ENCODE measurements around the gene CELA2A. TPM values are rescaled to one million over a fixed set of nuclear protein-coding genes. Genes with fewer than 3 reads are reported as not detected.
"Not testable (repeated sequence)": the region's sequence is repeated elsewhere in the genome, so short reads cannot be mapped to it uniquely, and the experiment has no call there.

CELA2A gene
- total RNA-seq, 3 donors from 2014 or later (not counting 1 experiment from before 2014, with no cell fraction given): not detected

DNA sequence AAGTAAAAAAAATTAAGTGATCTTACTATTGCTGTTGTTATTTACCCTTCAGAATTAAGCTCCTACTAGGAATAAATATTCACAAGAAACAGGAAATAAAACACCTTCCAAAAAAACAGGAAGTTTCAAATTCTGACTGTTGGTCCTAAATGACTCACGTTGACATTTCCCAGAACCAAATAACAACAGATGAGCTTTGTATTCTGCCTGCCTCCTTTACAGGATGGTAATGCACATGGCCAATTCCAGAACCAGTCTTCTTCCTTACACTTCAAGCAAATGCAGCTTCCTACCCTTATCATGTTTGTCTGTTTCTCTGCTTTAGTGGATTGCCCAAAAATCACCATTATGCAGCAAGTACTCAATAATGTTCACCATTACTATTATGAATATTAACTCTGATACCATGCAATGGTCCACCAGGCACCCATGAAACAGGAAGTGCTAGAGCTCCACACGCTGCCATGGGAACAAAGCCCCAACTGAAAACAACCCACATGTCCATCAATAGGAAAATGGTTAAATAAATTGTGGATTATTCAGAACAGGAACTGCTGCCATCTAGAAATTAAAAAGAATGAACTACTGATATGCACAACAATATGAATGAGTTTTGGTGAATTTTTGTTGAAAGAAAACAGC lies 58.6 kb downstream of the CELA2A start:
- Mint-ChIP-seq H3K27me3 (ENCODE audit: low read depth in 2 of 2) (no peaks in the 10 kb centered on the region), H3K9me3 (no peaks in the 10 kb centered on the region), H3K4me3 (no peak overlapping the region), H3K36me3 (peaks cover 12% of the 10 kb centered on the region), H3K4me1 (peaks cover 13% of the 10 kb centered on the region in 2 donors), H3K27ac (peak overlapping the region in 1 of 2 donors; percentile 47)
- intact Hi-C loops (cut with micrococcal nuclease): no loop called here
- H3K27me3 ChIP-seq (ENCODE audit: control insufficient read depth, insufficient read depth, low read length): no peaks in the 10 kb centered on the region
- DNase-seq: no peak
- whole genome bisulfite sequencing (ENCODE audit: insufficient coverage): 10% methylated on average over 1 of the region's 2 CpGs
- no peaks in the 10 kb centered on the region for H3K4me1 ChIP-seq (ENCODE audit: control insufficient read depth, insufficient read depth, low read length)
- H3K27ac ChIP-seq (ENCODE audit: low read length): no peak overlapping the region
- ATAC-seq: no peak
- TF ChIP-seq, protein P1, sequence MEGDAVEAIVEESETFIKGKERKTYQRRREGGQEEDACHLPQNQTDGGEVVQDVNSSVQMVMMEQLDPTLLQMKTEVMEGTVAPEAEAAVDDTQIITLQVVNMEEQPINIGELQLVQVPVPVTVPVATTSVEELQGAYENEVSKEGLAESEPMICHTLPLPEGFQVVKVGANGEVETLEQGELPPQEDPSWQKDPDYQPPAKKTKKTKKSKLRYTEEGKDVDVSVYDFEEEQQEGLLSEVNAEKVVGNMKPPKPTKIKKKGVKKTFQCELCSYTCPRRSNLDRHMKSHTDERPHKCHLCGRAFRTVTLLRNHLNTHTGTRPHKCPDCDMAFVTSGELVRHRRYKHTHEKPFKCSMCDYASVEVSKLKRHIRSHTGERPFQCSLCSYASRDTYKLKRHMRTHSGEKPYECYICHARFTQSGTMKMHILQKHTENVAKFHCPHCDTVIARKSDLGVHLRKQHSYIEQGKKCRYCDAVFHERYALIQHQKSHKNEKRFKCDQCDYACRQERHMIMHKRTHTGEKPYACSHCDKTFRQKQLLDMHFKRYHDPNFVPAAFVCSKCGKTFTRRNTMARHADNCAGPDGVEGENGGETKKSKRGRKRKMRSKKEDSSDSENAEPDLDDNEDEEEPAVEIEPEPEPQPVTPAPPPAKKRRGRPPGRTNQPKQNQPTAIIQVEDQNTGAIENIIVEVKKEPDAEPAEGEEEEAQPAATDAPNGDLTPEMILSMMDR (IDR thresholded peaks at IDR 0.05): no peak
- no peak overlapping the region for H3K4me3 ChIP-seq (ENCODE audit: low read length)
- H3K9me3 ChIP-seq (ENCODE audit: control insufficient read depth, insufficient read depth, low read length): no peaks in the 10 kb centered on the region
- H3K36me3 ChIP-seq (ENCODE audit: control insufficient read depth, insufficient read depth, low read length): peaks cover 10% of the 10 kb centered on the region

DNA sequence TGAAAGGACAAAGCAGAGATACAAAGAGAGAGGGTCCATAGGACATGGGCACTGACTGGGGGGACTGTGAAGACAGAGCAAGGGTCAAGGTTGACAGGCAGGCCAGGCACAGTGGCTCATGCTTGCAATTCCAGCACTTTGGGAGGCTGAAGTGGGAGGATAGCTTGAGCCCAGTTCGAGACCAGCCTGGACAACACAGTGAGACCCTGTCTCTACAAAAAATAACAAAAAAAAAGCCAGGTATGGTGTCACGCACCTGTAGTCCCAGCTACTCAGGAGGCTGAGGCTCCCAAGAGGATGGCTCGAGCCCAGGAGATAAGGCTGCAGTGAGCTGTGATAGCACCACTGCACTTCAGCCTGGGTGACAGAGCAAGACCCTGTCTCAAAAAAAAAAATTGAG lies 63.1 kb downstream of the CELA2A start:
- Mint-ChIP-seq H3K9me3 (no peaks in the 10 kb centered on the region), H3K4me3 (no peak overlapping the region), H3K27ac (no peak overlapping the region), H3K36me3 (peaks cover 12% of the 10 kb centered on the region), H3K4me1 (peaks cover 16 to 21% of the 10 kb centered on the region in 2 donors), H3K27me3 (ENCODE audit: low read depth in 2 of 2) (no peaks in the 10 kb centered on the region)
- H3K27ac ChIP-seq (ENCODE audit: low read length): no peak overlapping the region
- ATAC-seq: no peak
- intact Hi-C loops (cut with micrococcal nuclease): no loop called here
- H3K27me3 ChIP-seq (ENCODE audit: control insufficient read depth, insufficient read depth, low read length): no peaks in the 10 kb centered on the region
- H3K9me3 ChIP-seq (ENCODE audit: control insufficient read depth, insufficient read depth, low read length): no peaks in the 10 kb centered on the region
- H3K4me3 ChIP-seq (ENCODE audit: low read length): no peak overlapping the region
- TF ChIP-seq, protein P1 (IDR thresholded peaks at IDR 0.05): no peak
- WGBS (ENCODE audit: insufficient coverage): 100% methylated on average over 3 of the region's 3 CpGs
- no peak for DNase-seq
- H3K36me3 ChIP-seq (ENCODE audit: control insufficient read depth, insufficient read depth, low read length): peaks cover 2% of the 10 kb centered on the region
- peaks cover 10% of the 10 kb centered on the region for H3K4me1 ChIP-seq (ENCODE audit: control insufficient read depth, insufficient read depth, low read length)

DNA sequence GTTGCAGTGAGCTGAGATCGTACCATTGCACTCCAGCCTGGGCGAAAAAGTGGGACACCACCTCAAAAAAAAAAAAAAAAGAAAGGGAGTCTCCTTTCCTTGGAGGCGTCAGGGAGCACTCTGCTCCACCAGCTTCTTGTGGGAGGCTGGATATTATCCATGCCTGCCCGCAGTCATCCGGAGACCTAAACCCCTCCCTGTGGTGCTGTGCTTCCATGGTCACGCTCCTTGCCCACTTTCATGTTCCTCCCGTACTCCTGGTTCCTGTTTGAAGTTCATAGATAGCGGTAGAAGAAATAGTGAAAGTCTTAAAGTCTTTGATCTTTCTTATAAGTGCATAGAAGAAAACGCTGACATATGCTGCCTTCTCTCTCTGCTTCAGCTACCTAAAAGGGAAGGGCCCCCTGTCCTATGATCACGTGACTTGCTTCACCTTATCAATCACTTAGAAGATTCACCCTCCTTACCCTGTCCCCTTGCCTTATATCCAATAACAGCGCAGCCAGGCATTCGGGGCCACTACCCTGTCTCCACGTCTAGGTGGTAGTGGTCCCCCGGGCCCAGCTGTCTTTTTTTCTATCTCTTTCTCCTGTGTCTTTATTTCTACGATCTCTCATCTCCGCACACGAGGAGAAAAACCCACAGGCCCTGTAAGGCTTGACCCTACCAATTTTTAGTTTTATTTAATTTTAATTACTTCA lies 64.8 kb downstream of the CELA2A start:
- peaks cover 12% of the 10 kb centered on the region for H3K36me3 Mint-ChIP-seq
- H3K9me3 ChIP-seq (ENCODE audit: control insufficient read depth, insufficient read depth, low read length); H3K27ac Mint-ChIP-seq; H3K9me3 Mint-ChIP-seq; H3K27ac ChIP-seq (ENCODE audit: low read length); H3K4me3 Mint-ChIP-seq; intact Hi-C loops (cut with micrococcal nuclease); DNase-seq; ATAC-seq; H3K27me3 Mint-ChIP-seq (ENCODE audit: low read depth in 2 of 2); H3K36me3 ChIP-seq (ENCODE audit: control insufficient read depth, insufficient read depth, low read length); H3K27me3 ChIP-seq (ENCODE audit: control insufficient read depth, insufficient read depth, low read length); H3K4me3 ChIP-seq (ENCODE audit: low read length): not testable (repeated sequence)
- 89% methylated on average over 15 of the region's 17 CpGs for WGBS (ENCODE audit: insufficient coverage)
- peaks cover 24 to 31% of the 10 kb centered on the region in 2 donors for H3K4me1 Mint-ChIP-seq
- peaks cover 23% of the 10 kb centered on the region for H3K4me1 ChIP-seq (ENCODE audit: control insufficient read depth, insufficient read depth, low read length)

Other genes with a start within 250 kb of the CELA2A start
- gene FHAD1, start 209.5 kb upstream of the CELA2A start, total RNA-seq: 1 to 10 TPM in 2 of 3 donors, under 1 TPM in 1; 0.72 to 1.9 (median 1.7) TPM
- gene EFHD2, start 46.8 kb upstream of the CELA2A start, total RNA-seq: 100 to 1,000 TPM; 804 to 952 (median 855) TPM
- gene CTRC, start 18.3 kb upstream of the CELA2A start, total RNA-seq: 1 to 10 TPM; 5.5 to 9.7 (median 6.4) TPM
- gene CELA2B, start 19.4 kb downstream of the CELA2A start, total RNA-seq: not detected
- gene CASP9, start 67.5 kb downstream of the CELA2A start, total RNA-seq: 10 to 100 TPM; 13.4 to 20.5 (median 13.5) TPM
- gene DNAJC16, start 70.1 kb downstream of the CELA2A start, total RNA-seq: 10 to 100 TPM; 18.6 to 22.8 (median 18.7) TPM
- under 1 TPM; 0.42 to 0.66 (median 0.65) TPM for gene AGMAT, start 128.3 kb downstream of the CELA2A start, total RNA-seq
- 10 to 100 TPM; 27.3 to 39.8 (median 34.0) TPM for gene DDI2, start 160.7 kb downstream of the CELA2A start, total RNA-seq
- gene PLEKHM2, start 227.6 kb downstream of the CELA2A start, total RNA-seq: 10 to 100 TPM; 47.8 to 61.0 (median 50.9) TPM